SK-N-SH treated with all-trans-retinoic acid at 6 μM for 48 hours (cell line): ENCODE measurements around the gene ECHDC3.

Experiments
- ARNTL ChIP-seq: fragments of 450-650 bp; formaldehyde crosslinking; IDR thresholded peaks from 2 replicates; pipeline ENCODE4 v1.5.0; 2020; ENCODE audit warnings: low read depth, mild to moderate bottlenecking, moderate library complexity, borderline replicate concordance
- CREB5 ChIP-seq: fragments of 250-450 bp; sonication (Bioruptor Pico); IDR thresholded peaks from 2 replicates; pipeline ENCODE4 v1.5.1; 2020; ENCODE audit warnings: low read depth, mild to moderate bottlenecking, moderate library complexity
- ESRRG ChIP-seq: fragments of 250-450 bp; sonication (Bioruptor Pico); IDR thresholded peaks from 2 replicates; pipeline ENCODE4 v1.6.1; 2021; ENCODE audit warnings: mild to moderate bottlenecking
- GLIS3 ChIP-seq: fragments of 250-450 bp; sonication (Bioruptor Pico); IDR thresholded peaks from 2 replicates; pipeline ENCODE4 v1.5.0; 2020; ENCODE audit warnings: mild to moderate bottlenecking, moderate library complexity
- ISL1 ChIP-seq: fragments of 250-450 bp; sonication (Bioruptor Pico); IDR thresholded peaks from 2 replicates; pipeline ENCODE4 v2.1.2; 2022; ENCODE audit warnings: mild to moderate bottlenecking, moderate library complexity
- PATZ1 ChIP-seq: fragments of 250-450 bp; sonication (Bioruptor Pico); IDR thresholded peaks from 2 replicates; pipeline ENCODE4 v1.8.0; 2020; ENCODE audit warnings: mild to moderate bottlenecking, moderate library complexity, borderline replicate concordance
- POU6F1 ChIP-seq: fragments of 250-450 bp; sonication (Bioruptor Pico); IDR thresholded peaks from 2 replicates; pipeline ENCODE4 v1.8.0; 2021; ENCODE audit warnings: low read depth, mild to moderate bottlenecking, moderate library complexity, borderline replicate concordance
- ZC3H10 ChIP-seq: fragments of 250-450 bp; sonication (Bioruptor Pico); IDR thresholded peaks from 2 replicates; pipeline ENCODE4 v1.5.1; 2021; ENCODE audit warnings: mild to moderate bottlenecking, moderate library complexity
- ZFP3 ChIP-seq: fragments of 250-450 bp; sonication (Bioruptor Pico); IDR thresholded peaks from 2 replicates; pipeline ENCODE4 v1.5.0; 2020; ENCODE audit warnings: mild to moderate bottlenecking, moderate library complexity
- ZFP30 ChIP-seq: fragments of 450-650 bp; formaldehyde crosslinking; IDR thresholded peaks from 2 replicates; pipeline ENCODE4 v1.5.0; 2022; ENCODE audit warnings: mild to moderate bottlenecking, moderate library complexity

- TF ChIP-seq ZFP30 (CRISPR knock-in tag) (no peak), PATZ1 (CRISPR knock-in tag) (no peak), ZC3H10 (CRISPR knock-in tag) (no peak), POU6F1 (CRISPR knock-in tag) (no peak), ISL1 (CRISPR knock-in tag) (no peak), ESRRG (CRISPR knock-in tag) (no peak), GLIS3 (CRISPR knock-in tag) (no peak), ZFP3 (CRISPR knock-in tag) (no peak), ARNTL (CRISPR knock-in tag) (no peak), CREB5 (no peak)
These were observed 14.7 kb downstream of the ECHDC3 start for GRCh38 chr10:11756766-11757315.
